ENCODE results near the gene TSPAN13.

GRCh38 chr7:16708511-16708910 is 45.0 kb upstream of the TSPAN13 start:
- TF ChIP-seq CTCF (IDR thresholded peaks at IDR 0.05) (no peak), POLR2A (IDR thresholded peaks at IDR 0.05) (no peak)
